HepG2 (cell line): ENCODE results near the gene DOCK10. TPM values are rescaled to one million over a fixed set of nuclear protein-coding genes. Genes with fewer than 3 reads are reported as not detected.

Experiments used
- FOXA1 ChIP-seq, 2 experiments: fragments of 450-650 bp in 1 of 2; sonication (generic) in 1 of 2; formaldehyde crosslinking in 1 of 2; IDR thresholded peaks; 2 replicates each; pipeline versions ENCODE4 v1.4.0 to v1.6.1; 2016 to 2020; ENCODE audit warnings: missing genetic modification reagents in 1 of 2
- FOXA3 ChIP-seq: IDR thresholded peaks from 2 replicates; pipeline ENCODE4 v1.6.1; 2016; ENCODE audit warnings: missing genetic modification reagents, missing compliant biosample characterization
- HHEX ChIP-seq: IDR thresholded peaks from 2 replicates; pipeline ENCODE4 v1.6.1; 2016; ENCODE audit warnings: control low read depth
- HIC2 ChIP-seq: sonication (generic); formaldehyde crosslinking; IDR thresholded peaks from 2 replicates; pipeline ENCODE4 v1.9.0; 2022; ENCODE audit warnings: low read depth, missing genetic modification reagents
- MTF1 ChIP-seq: sonication (generic); formaldehyde crosslinking; IDR thresholded peaks from 2 replicates; pipeline ENCODE4 v1.5.0; 2020; ENCODE audit warnings: missing genetic modification reagents
- RARA ChIP-seq: IDR thresholded peaks from 2 replicates; pipeline ENCODE4 v1.6.1; 2016; ENCODE audit warnings: missing genetic modification reagents, missing compliant biosample characterization
- RBM39 ChIP-seq: fragments of 200-400 bp; formaldehyde crosslinking; IDR thresholded peaks from one replicate; pipeline ENCODE4 v1.6.1; 2018; ENCODE audit warnings: antibody characterized with exemption, mild to moderate bottlenecking, low read depth, low read length; ENCODE audit not compliant: poor library complexity, severe bottlenecking
- ZKSCAN1 ChIP-seq: fragments of 150-350 bp; IDR thresholded peaks from 2 replicates; pipeline ENCODE4 v1.6.1; 2014; ENCODE audit warnings: low read length
- ZNF337 ChIP-seq: sonication (generic); formaldehyde crosslinking; IDR thresholded peaks from 2 replicates; pipeline ENCODE4 v1.5.1; 2020; ENCODE audit warnings: missing genetic modification reagents, low read depth, mild to moderate bottlenecking, borderline replicate concordance
- ZNF780A ChIP-seq: sonication (generic); formaldehyde crosslinking; IDR thresholded peaks from 2 replicates; pipeline ENCODE4 v1.8.0; 2022; ENCODE audit warnings: mild to moderate bottlenecking, missing genetic modification reagents, moderate library complexity
- ZXDC ChIP-seq: sonication (generic); formaldehyde crosslinking; IDR thresholded peaks from 2 replicates; pipeline ENCODE4 v1.5.0; 2020; ENCODE audit warnings: mild to moderate bottlenecking, missing genetic modification reagents
- polyA plus RNA-seq, 8 experiments: library from polyadenylated mRNA; depleted of rRNA in 3 of 8; stranded (reverse) in 7 of 8; unstranded in 1 of 8; fragments of >200 nt; fragmentation: Illumina TruSeq in 4 of 8; extraction: Trizol in 4 of 8; gene quantifications; 2 replicates each; pipeline versions ENCODE4 v1.2.1 to v1.2.3, GENCODE V29; 2011 to 2016; ENCODE audit warnings: low read depth in 4 of 8, missing spikeins in 1 of 8, mixed read lengths in 1 of 8; ENCODE audit not compliant: insufficient read depth in 1 of 8
- total RNA-seq, 5 experiments: library from RNA; depleted of rRNA; stranded (reverse); fragments of >200 nt; fragmentation: Illumina TruSeq; extraction: Trizol; gene quantifications; 2 replicates each; pipeline ENCODE4 v1.2.3, GENCODE V29; 2016; ENCODE audit warnings: low read depth in 1 of 5

Gene DOCK10
- total and polyA plus RNA-seq, 2 of the 13 experiments (the other 11 are each of a cell fraction or from before 2014, with no cell fraction given): not detected

GRCh38 chr2:225002039-225002655 lies 40.1 kb downstream of the DOCK10 start (continued):
- TF ChIP-seq HIC2 (CRISPR knock-in tag) (no peak), ZNF337 (CRISPR knock-in tag) (no peak), HHEX (CRISPR knock-in tag) (no peak), MTF1 (no peak), ZKSCAN1 (no peak), RARA (CRISPR knock-in tag) (no peak), FOXA3 (0 out of 2 replicates have a peak, but pooled peaks have one; percentile 19), FOXA1 (IDR thresholded peaks at IDR 0.05) (no peak), FOXA1 (CRISPR knock-in tag; IDR thresholded peaks at IDR 0.05) (peak; percentile 51), ZXDC (no peak), RBM39 (no peak), ZNF780A (CRISPR knock-in tag) (no peak)
